Fibroblast of villous mesenchyme (primary cell): ENCODE measurements around the gene IGSF9. TPM values are rescaled to one million over a fixed set of nuclear protein-coding genes. Genes with fewer than 3 reads are reported as not detected.

ENCODE experiments used
- DNase-seq: peaks from one replicate; pipeline ENCODE4 v3.0.0-alpha.2; 2010; ENCODE audit warnings: low read depth
- H3K4me3 ChIP-seq: 2 replicates; pipeline ENCODE4 v1.5.1; 2011; ENCODE audit warnings: low read depth, mild to moderate bottlenecking, low read length
- CTCF ChIP-seq: IDR thresholded peaks from 2 replicates; pipeline ENCODE4 v1.5.1; 2012; ENCODE audit warnings: low read depth, mild to moderate bottlenecking, low read length; ENCODE audit not compliant: insufficient read depth
- total RNA-seq: library from RNA; depleted of rRNA; stranded (reverse); fragments of >200 nt; gene quantifications from 2 replicates; pipeline ENCODE4 v1.2.3, GENCODE V29; 2012

The IGSF9 gene
- total RNA-seq, 1 donor = not detected

GRCh38 chr1:159889202-159889601 is 56.2 kb downstream of the IGSF9 start:
- no peak overlapping the region for H3K4me3 ChIP-seq
- TF ChIP-seq CTCF = no peak
- DNase-seq = no peak

- H3K4me3 ChIP-seq = no peak overlapping the region
- no peak for TF ChIP-seq CTCF
- DNase-seq = no peak
Measured at GRCh38 chr1:159884296-159884695, 61.1 kb downstream of the IGSF9 start.

GRCh38 chr1:159883134-159883533 is 62.3 kb downstream of the IGSF9 start:
- no peak overlapping the region for H3K4me3 ChIP-seq
- DNase-seq = no peak
- TF ChIP-seq CTCF = no peak

GRCh38 chr1:159882527-159882862 is 62.9 kb downstream of the IGSF9 start:
- no peak for TF ChIP-seq CTCF
- peak; percentile 55 for DNase-seq
- H3K4me3 ChIP-seq = no peak overlapping the region

GRCh38 chr1:159881622-159882526 is 63.5 kb downstream of the IGSF9 start:
- peak; percentile 95 for DNase-seq
- H3K4me3 ChIP-seq = no peak overlapping the region
- TF ChIP-seq CTCF = no peak

- no peak overlapping the region for H3K4me3 ChIP-seq
- DNase-seq = peak; percentile 44
- TF ChIP-seq CTCF = no peak
Measured at GRCh38 chr1:159880430-159880829, 65.0 kb downstream of the IGSF9 start.
